Ecto neural progenitor cell (in vitro differentiated cells): ENCODE measurements around the gene TMEM38B.
A peak's percentile ranks its signal among the peaks of the same experiment; 100 is the strongest.

Source experiments
- DNase-seq: peaks from one replicate; pipeline ENCODE4 v3.0.0-alpha.2; 2018; ENCODE audit warnings: low spot score

Gene TMEM38B, protein sequence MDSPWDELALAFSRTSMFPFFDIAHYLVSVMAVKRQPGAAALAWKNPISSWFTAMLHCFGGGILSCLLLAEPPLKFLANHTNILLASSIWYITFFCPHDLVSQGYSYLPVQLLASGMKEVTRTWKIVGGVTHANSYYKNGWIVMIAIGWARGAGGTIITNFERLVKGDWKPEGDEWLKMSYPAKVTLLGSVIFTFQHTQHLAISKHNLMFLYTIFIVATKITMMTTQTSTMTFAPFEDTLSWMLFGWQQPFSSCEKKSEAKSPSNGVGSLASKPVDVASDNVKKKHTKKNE

GRCh38 chr9:105694190-105694847 is at the start of gene TMEM38B:
TSS of gene TMEM38B (plus strand) at chr9:105694541. CDS start at chr9:105694661, 120 bp downstream.
- DNase-seq: peak; percentile 88

DNA sequence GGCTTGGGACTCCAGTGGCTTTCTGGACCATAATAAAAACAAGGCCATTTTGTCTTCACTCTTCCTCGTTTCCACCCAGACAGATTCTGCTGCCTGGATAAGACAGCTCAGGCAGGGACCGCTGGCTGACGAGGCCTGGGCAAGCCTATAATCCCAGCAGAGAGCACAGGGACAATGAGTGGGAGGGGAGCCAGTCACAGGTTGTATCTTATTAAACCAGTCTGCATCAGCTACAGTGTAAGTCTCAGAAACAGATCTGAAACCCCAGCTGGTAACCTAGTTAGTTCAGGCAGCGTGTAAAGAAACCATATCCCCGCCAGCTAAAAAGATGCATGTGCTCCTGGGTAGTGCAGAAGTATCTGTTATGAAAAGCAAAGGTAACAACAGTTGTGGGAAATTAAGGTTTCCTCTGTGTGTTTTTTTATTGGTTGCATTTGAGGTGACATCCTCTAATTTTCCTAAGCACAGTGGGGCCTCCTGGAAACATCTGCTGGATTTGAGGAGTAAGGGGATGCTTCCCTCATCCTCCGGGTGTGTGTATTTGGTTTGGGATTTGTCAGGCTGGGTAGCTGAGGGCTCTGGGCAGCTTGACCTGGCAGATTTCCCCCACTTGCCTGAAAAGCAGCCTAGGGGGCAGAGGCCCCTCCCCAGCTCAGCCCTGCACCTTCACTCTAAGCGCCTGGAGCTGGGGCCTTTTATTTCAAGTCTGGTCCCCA is 47.3 kb upstream of the TMEM38B start:
- DNase-seq: no peak

- DNase-seq: no peak
Measured at GRCh38 chr9:105647595-105648349, 46.6 kb upstream of the TMEM38B start.

- DNase-seq: peak; percentile 82
Measured at GRCh38 chr9:105651806-105652205, 42.5 kb upstream of the TMEM38B start.

- peak; percentile 78 for DNase-seq
Measured at GRCh38 chr9:105656131-105656921, 38.0 kb upstream of the TMEM38B start.

DNA sequence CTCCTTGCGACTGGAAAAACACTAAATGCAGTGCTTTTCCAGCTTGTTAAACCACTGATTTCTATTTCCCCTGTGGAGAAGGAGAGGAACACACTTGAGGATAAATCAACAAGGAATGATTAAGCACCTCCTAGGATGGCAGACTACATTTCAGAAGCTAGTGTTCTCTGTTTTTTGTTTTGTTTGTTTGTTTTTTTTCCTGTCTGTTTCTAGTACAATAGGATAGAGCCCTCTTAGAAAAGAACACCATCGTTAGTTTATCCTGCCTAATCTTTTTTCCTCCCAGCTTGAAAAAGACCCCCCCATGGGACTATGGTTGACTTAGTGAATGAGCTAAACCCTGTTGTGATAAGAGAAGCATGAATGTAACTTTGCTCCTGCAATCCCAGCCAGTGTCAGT is 36.0 kb upstream of the TMEM38B start:
- DNase-seq: no peak

DNA sequence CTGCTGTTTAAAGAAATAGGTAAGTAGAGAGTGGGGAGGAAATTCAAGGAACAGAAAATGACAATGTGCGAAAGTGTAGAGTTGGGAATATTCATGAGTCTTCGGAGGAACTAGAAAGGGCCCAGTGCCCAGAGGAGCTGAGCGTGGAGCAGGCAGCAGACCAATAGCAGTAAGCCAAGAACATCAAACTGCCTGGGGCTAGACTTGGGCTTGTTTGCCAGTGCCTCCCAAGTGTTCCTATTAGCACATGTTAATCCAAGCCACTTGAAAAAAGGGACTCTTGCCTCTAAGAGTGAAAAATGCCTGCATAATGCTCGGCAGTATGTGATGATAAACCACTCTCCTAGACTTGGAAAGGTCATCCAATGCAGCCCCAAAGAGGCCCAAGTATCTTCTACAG is 33.3 kb upstream of the TMEM38B start:
- no peak for DNase-seq

GRCh38 chr9:105662184-105663104 is 31.9 kb upstream of the TMEM38B start, which contains the start of gene TAL2:
TSS of gene TAL2 (plus strand) at chr9:105662457. CDS start at chr9:105662497, 40 bp downstream.
- DNase-seq: no peak

DNA sequence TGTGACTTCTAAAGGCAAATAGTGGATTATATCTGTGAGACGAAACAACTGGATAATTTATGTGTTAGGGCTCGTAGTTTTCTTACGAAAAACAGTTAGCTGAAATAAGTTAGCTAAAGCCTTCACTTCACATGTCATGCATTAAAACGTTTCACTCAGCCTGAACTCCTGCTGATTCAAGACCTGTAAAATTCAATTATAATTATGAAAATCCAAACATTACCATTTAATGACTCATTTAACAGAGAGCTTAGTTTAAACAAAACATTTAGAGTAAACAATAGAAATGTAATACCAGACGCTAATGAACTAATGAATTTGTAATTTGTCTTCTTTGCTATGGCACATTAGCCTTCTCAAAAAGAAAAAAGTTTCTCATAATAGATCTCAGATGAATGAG is 30.4 kb upstream of the TMEM38B start:
- DNase-seq: no peak

GRCh38 chr9:105667867-105668266 is 26.5 kb upstream of the TMEM38B start:
- DNase-seq: no peak

DNA sequence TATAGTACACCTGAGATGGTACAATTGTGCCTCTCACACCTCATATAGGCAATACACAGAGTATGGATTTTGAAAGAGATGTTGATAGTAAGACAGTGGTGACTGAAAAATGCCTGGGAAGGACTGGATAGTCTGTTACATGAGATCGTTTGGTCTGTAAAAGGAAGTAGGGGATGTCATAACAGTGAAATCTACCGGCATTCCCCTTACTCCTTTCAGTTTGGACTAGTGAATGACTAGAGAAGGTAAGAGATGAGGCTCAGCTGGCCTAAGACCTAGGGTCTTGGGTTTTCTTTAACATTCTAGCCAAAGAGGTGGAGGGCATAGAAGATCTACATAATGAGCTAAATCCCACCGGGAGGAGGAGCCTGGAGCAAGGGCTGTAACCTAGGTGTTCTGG is 24.0 kb upstream of the TMEM38B start:
- DNase-seq: no peak

DNA sequence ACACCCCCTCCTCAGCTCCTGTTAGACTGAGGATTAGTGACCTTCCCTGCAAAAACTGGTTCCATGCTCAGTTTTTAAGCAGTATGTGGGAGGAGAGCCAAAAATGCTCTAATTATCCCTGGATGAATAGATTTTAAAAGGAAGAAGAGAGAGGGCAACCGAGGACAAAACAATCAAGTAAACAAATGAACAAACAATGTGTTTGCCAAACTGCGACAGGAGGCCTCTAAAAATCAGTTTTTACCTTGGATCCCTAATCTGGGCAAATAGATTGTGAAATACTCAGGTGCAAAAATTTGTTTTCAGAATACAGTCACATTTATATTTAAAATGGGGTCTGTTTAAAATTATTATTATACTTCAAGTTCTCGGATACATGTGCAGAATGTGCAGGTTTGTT is 23.6 kb upstream of the TMEM38B start:
- DNase-seq: no peak

- DNase-seq: no peak
Measured at GRCh38 chr9:105672711-105673234, 21.6 kb upstream of the TMEM38B start.

GRCh38 chr9:105673850-105674387 is 20.4 kb upstream of the TMEM38B start:
- no peak for DNase-seq

DNA sequence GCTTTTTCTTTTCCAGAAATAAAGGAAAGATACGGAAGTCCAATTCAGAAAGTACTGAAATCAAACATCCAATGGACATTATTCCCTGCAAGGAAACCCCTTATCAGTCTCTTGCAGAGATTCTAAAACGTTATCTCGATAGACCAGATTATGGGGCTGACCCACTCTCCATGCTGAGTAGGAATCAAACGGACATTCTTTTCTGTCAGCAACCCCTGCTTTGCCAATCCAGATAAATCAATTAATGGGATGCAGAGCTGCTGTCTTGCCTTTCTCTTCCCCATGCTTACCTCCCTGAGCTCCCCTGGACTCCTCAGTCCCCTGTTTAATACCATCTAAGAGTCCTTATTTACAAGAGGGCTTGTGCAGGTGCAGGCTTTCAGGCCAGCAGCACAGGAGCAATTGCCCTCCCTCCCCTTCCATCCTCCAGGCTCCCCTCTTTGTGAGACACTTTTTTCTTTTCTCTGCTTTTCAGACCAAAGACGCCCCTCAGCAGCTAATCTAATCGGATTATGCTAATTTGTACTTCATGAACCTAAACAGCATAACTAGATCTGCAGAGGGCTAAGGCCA is 17.9 kb upstream of the TMEM38B start:
- DNase-seq: peak; percentile 76

GRCh38 chr9:105678163-105678562 is 16.2 kb upstream of the TMEM38B start:
- no peak for DNase-seq

DNA sequence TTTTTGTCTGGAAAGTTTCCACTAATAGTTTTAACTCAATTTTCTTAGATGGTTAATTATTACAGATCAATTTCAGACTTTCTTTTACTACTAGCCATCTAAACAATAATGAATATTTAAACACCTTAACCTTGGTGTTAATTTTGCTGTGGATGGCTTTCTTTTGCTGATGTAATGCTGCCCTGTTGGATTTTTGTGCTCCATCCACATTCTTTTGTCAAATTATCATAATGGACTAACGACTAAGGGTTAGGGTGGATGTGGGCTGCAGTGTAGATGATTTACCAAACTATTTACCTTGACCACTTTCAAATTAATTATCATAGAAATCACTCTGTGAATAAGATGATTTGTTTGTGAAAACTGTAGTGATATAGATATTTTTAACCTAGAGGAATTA is 15.6 kb upstream of the TMEM38B start:
- DNase-seq: no peak

GRCh38 chr9:105679257-105680022 is 14.9 kb upstream of the TMEM38B start:
- DNase-seq: no peak

DNA sequence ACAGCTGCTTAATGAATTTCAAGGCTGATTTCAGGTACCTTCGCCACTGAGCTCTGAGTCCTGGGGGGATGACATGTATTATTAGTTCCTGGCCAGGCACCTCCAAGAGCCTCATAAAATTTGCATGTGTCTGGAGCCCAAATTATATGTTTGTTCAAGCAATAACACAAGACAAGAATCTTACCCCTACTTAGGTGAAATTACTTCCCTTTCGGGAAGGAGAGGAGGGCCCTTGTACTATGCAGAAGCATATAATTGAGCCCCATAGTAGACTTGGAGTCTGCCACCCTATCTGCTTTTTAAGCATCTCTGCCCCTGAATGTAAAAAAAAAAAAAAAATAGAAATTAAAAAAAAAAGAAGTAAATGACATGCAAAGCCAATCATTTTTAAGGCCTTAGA is 13.0 kb upstream of the TMEM38B start:
- no peak for DNase-seq
